Stimulated activated naive B cell treated with anti-CD40 and anti-IgM and Interleukin-4, amounts not matched to agents 10 μg/mL and 1 μg/mL and 100 μg/mL, for 72 hours (primary cell): ENCODE measurements around the gene IFITM5.
"Not testable (repeated sequence)": the region's sequence is repeated elsewhere in the genome, so short reads cannot be mapped to it uniquely, and the experiment has no call there.

Experiments used
- ATAC-seq, 2 donors: fragments of 150-1000 bp; cut with Tn5 transposase; replicated peaks; 2 replicates each; pipeline ENCODE4 v1.10.0; 2021; ENCODE audit warnings: moderate library complexity in 1 of 2
- DNase-seq: peaks from one replicate; pipeline ENCODE4 v3.0.0; 2021
- H3K27ac Mint-ChIP-seq: one replicate; pipeline ENCODE4 v1.8.0; 2022; ENCODE audit warnings: mild to moderate bottlenecking, mixed read lengths
- H3K27me3 Mint-ChIP-seq, 2 donors: one replicate each; pipeline ENCODE4 v1.8.0; 2022; ENCODE audit warnings: mixed read lengths in 2 of 2
- H3K36me3 Mint-ChIP-seq, 2 donors: one replicate each; pipeline ENCODE4 v1.8.0; 2022; ENCODE audit warnings: mixed read lengths in 2 of 2, mild to moderate bottlenecking in 1 of 2
- H3K4me1 Mint-ChIP-seq, 2 donors: one replicate each; pipeline ENCODE4 v1.8.0; 2022; ENCODE audit warnings: mixed read lengths in 2 of 2, mild to moderate bottlenecking in 1 of 2
- H3K4me3 Mint-ChIP-seq, 2 donors: one replicate each; pipeline ENCODE4 v1.8.0; 2022; ENCODE audit warnings: mild to moderate bottlenecking in 2 of 2, mixed read lengths in 2 of 2, moderate library complexity in 1 of 2
- H3K9me3 Mint-ChIP-seq, 2 donors: one replicate each; pipeline ENCODE4 v1.8.0; 2022; ENCODE audit warnings: mixed read lengths in 2 of 2, mild to moderate bottlenecking in 1 of 2

Gene IFITM5

GRCh38 chr11:289712-290620 lies 9.4 kb downstream of the IFITM5 start:
- peaks cover 3 to 18% of the 10 kb centered on the region in 2 donors for H3K36me3 Mint-ChIP-seq
- H3K27ac Mint-ChIP-seq: peak overlapping the region; percentile 85
- ATAC-seq (no peak), DNase-seq (no peak)
- H3K4me1 Mint-ChIP-seq: peaks cover 19 to 27% of the 10 kb centered on the region in 2 donors
- peak overlapping the region; percentile 73 to 78 for H3K4me3 Mint-ChIP-seq
- peaks cover 7 to 26% of the 10 kb centered on the region in 2 donors for H3K27me3 Mint-ChIP-seq
- no peaks in the 10 kb centered on the region for H3K9me3 Mint-ChIP-seq

DNA sequence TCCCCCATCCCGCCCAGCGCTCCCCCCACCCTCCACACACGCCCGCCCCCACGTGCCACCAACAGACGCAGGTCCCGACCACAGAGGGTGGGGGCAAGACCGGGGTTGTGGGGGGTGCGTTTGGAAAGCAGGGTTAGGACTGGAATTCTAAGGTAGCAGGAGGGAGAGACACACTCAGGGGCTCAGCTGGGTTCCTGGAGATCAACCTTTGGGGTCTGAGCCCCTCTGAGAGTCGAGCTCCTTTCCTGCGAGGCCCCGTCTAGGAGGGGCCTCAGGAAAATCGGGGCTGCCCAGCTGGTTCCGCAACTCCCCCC lies 10.0 kb downstream of the IFITM5 start:
- H3K27ac Mint-ChIP-seq: peak overlapping the region; percentile 85
- H3K4me3 Mint-ChIP-seq: peak overlapping the region; percentile 73 to 78
- peaks cover 19 to 27% of the 10 kb centered on the region in 2 donors for H3K4me1 Mint-ChIP-seq
- ATAC-seq (peak in 1 of 2 donors; percentile 12), DNase-seq (no peak)
- H3K9me3 Mint-ChIP-seq: no peaks in the 10 kb centered on the region
- peaks cover 7 to 32% of the 10 kb centered on the region in 2 donors for H3K27me3 Mint-ChIP-seq
- H3K36me3 Mint-ChIP-seq: peaks cover 3 to 13% of the 10 kb centered on the region in 2 donors

DNA sequence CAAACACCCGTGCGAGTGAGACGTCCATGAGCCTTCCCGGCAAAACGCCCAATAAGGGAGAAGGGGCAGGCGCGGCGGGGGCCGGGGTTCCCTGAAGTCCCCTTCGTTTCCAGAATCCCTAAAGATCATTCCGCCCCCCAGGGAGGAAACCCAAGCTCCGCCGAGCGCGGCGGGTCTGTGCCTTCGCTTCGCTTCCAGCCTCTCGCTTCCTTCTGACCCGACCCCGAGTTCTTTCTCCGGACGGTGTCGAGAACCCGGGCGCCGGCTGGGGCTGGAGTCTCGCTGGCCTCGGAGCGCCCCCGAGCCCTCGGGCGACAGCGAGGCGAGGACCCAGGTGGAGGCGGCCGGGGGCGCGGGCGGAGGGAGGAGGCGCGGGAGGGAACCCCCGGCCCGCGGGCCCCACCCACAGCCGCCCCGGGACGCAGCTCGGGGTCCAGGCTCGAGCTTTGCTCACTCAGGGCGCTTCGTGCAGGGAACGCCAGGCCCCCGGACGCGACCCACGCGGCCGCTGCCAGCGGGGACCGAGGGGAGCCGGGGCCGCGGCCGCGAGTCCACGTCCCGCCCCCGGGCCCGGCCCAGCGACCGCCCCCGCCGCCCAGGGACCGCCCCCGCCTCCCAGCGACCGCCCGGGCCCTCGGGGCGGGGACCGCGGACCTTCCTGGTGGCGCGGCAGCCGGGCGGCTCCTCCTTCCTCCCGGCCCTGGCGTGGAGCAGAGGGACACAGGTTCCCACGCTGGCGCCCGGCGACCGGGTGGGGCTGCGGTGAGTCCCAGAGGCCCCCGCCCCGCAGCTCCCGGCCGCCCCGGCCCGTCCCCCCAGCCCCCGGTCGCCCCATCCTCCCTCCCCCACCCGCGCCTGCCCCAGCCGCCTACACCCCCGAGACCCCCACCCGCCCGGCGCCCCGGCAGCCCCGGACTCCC lies 10.6 kb downstream of the IFITM5 start, which contains the start of gene PGGHG:
PGGHG (plus strand) TSS at position 649 of the 920 bp plus-strand sequence. CDS start 691 bp downstream, outside the sequence.
- peak; percentile 66 to 79 for ATAC-seq
- peak within 1 kb of the TSS; percentile 85 for H3K27ac Mint-ChIP-seq
- no peak for DNase-seq
- H3K4me3 Mint-ChIP-seq: peak within 1 kb of the TSS; percentile 85
- H3K4me1 Mint-ChIP-seq: peaks cover 19 to 27% of the 10 kb centered on the region in 2 donors
- peaks cover 1 to 13% of the 10 kb centered on the region in 2 donors for H3K36me3 Mint-ChIP-seq
- H3K9me3 Mint-ChIP-seq: no peaks in the 10 kb centered on the region
- peaks cover 8 to 36% of the 10 kb centered on the region in 2 donors for H3K27me3 Mint-ChIP-seq

- H3K4me1 Mint-ChIP-seq: peaks cover 19 to 27% of the 10 kb centered on the region in 2 donors
- peak overlapping the region; percentile 85 for H3K4me3 Mint-ChIP-seq
- peak overlapping the region; percentile 85 for H3K27ac Mint-ChIP-seq
- peak in 1 of 2 donors; percentile 9 for ATAC-seq
- peaks cover 13 to 44% of the 10 kb centered on the region in 2 donors for H3K27me3 Mint-ChIP-seq
- peaks cover 0 to 13% of the 10 kb centered on the region in 2 donors for H3K36me3 Mint-ChIP-seq
- no peaks in the 10 kb centered on the region for H3K9me3 Mint-ChIP-seq
- no peak for DNase-seq
Measured at GRCh38 chr11:287821-288477, 11.4 kb downstream of the IFITM5 start.

GRCh38 chr11:286977-287820 lies 12.1 kb downstream of the IFITM5 start:
- not testable (repeated sequence) for DNase-seq, ATAC-seq, H3K9me3 Mint-ChIP-seq, H3K36me3 Mint-ChIP-seq
- peaks cover 19 to 29% of the 10 kb centered on the region in 2 donors for H3K4me1 Mint-ChIP-seq
- peaks cover 21 to 52% of the 10 kb centered on the region in 2 donors for H3K27me3 Mint-ChIP-seq
- H3K27ac Mint-ChIP-seq: peak overlapping the region; percentile 84
- H3K4me3 Mint-ChIP-seq: peak overlapping the region; percentile 85

DNA sequence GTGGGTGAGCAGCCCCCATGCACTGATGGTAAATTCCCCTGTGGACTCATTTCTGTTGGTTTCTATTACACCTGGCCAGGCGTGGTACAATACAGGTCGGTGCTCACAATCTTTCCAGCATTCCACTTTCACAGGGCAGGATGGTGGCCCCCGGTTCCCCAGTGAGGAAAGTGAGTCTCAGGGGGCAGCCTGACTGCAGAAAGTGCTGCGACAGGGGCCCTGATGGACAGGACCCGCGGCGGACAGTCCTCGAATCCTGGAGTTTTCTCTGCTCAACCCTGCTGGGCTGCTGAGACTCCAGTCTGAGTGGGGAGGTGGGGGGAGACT lies 13.5 kb downstream of the IFITM5 start:
- ATAC-seq (no peak), DNase-seq (no peak)
- H3K9me3 Mint-ChIP-seq: no peaks in the 10 kb centered on the region
- peaks cover 29 to 42% of the 10 kb centered on the region in 2 donors for H3K4me1 Mint-ChIP-seq
- peaks cover 34 to 65% of the 10 kb centered on the region in 2 donors for H3K27me3 Mint-ChIP-seq
- peaks cover 0 to under 1% of the 10 kb centered on the region in 2 donors for H3K36me3 Mint-ChIP-seq
- no peak overlapping the region for H3K27ac Mint-ChIP-seq
- no peak overlapping the region for H3K4me3 Mint-ChIP-seq

DNA sequence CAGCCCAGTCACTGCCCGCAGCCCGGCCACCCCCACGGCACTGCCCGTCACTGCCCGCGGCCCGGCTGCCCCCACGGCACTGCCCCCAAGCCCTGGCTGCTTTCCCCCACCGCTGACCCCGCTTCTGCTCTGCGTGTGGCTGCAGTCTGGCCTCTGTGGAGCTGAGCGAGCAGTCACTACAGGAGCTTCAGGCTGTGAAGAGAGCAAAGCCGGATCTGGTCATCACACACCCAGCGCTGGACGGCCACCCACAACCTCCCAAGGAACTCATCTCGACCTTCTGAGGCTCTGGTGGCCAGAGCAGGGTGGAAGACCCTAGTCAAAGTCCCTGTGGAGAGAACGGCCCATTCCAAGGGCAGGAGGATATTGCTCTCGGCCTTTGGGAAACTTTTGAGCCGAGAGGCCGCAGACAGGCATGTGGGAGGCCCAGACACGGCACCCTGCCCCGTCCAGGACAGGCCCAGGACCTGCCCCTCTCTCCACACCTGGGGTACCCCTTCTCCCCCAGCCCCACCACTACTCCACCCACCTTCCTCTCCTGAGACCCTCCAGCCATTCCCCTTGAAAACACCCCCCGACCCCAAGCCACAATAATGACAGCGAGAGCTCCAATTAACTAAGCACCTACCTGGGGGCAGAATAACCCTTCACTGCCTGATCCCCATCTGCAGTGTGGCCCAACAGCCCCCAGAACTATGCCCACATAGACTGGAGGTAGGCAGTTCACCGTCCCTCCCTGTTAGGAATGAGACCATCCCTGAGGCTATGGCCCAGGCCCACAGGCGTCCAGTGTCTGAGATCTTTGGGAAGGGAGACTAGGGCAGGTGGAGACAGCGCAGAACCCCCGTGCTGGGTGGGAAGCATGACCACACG lies 14.1 kb downstream of the IFITM5 start:
- H3K4me1 Mint-ChIP-seq: peaks cover 25 to 44% of the 10 kb centered on the region in 2 donors
- no peak overlapping the region for H3K4me3 Mint-ChIP-seq
- peaks cover 37 to 68% of the 10 kb centered on the region in 2 donors for H3K27me3 Mint-ChIP-seq

DNA sequence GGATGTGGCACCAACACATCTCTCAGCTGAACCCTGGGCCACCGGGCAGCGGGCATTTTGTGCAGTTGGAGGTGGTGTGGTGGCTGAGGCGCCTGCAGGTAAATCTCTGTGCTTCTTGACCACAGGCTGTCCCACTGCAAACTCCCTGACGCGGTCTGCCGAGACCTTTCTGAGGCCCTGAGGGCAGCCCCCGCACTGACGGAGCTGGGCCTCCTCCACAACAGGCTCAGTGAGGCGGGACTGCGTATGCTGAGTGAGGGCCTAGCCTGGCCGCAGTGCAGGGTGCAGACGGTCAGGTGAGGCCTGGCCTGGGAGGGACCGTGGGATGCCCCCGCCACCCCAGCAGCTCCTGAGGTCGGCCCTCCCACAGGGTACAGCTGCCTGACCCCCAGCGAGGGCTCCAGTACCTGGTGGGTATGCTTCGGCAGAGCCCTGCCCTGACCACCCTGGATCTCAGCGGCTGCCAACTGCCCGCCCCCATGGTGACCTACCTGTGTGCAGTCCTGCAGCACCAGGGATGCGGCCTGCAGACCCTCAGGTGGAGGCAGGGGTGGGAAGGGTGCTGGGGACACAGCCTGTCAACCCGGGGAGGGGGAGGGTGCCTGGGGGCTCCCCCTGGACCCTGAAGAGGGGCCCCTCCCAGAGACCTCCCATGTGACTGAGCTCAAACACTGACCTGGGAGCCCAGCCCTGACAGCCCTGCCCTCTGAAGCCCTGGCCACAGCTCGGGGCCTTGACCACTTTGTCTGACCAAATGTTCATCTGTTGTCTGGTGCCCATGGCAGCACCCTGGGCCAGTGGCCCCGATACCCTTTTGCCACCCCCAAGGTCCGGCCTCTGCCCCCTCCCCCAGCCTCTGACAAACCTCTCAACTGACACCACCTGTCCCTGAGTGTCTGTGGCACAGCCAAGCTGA lies 15.0 kb downstream of the IFITM5 start:
- ATAC-seq (no peak), DNase-seq (no peak)
- Mint-ChIP-seq H3K27ac (no peak overlapping the region), H3K36me3 (no peaks in the 10 kb centered on the region), H3K27me3 (peaks cover 37 to 73% of the 10 kb centered on the region in 2 donors), H3K4me3 (no peak overlapping the region), H3K9me3 (no peaks in the 10 kb centered on the region), H3K4me1 (peaks cover 24 to 41% of the 10 kb centered on the region in 2 donors)

More for the DNA sequence above, 14.1 kb downstream of the IFITM5 start:
- no peaks in the 10 kb centered on the region for H3K9me3 Mint-ChIP-seq
- no peak overlapping the region for H3K27ac Mint-ChIP-seq
- DNase-seq (no peak), ATAC-seq (no peak)
- H3K36me3 Mint-ChIP-seq: no peaks in the 10 kb centered on the region

GRCh38 chr11:283405-284104 lies 15.8 kb downstream of the IFITM5 start:
- H3K4me1 Mint-ChIP-seq: peaks cover 26 to 44% of the 10 kb centered on the region in 2 donors
- H3K36me3 Mint-ChIP-seq: no peaks in the 10 kb centered on the region
- H3K4me3 Mint-ChIP-seq: no peak overlapping the region
- no peaks in the 10 kb centered on the region for H3K9me3 Mint-ChIP-seq
- no peak for ATAC-seq
- H3K27me3 Mint-ChIP-seq: peaks cover 39 to 77% of the 10 kb centered on the region in 2 donors
- DNase-seq: no peak
- no peak overlapping the region for H3K27ac Mint-ChIP-seq

DNA sequence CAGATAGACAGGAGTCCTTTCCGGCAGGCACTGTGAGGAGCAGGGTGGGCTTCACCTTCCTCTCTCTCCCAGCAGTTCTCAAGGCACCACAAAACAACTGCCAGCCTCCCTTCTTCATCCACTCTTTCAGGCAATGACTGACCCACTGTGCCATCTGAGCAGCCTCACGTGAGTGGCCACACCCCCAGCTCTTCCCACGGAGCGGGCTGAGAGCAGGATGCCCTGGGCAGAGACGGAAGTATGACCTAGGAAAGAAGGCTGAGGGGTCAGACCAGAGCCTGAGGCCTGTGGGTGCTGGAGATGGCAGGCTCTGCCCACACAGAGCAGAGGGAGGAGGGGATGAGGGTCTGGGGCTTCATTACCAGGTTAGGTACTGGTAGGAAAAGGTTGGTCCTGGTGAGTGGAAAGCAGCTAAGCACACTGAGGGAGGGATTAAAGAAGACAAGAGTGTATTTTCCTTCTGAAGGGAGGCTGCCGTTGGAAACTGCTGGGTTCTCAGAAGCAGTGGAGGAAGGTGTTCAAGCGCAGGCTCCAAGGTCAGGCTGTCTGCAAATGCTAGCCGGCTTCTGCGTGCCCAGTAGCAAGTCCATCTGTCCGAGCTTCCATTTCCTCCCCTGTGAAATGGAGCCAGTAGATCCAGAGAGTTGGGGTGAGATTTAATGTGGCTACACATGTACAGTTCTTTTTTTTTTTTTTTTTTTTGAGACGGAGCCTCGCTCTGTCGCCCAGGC lies 16.5 kb downstream of the IFITM5 start:
- DNase-seq (no peak), ATAC-seq (no peak)
- H3K27ac Mint-ChIP-seq: no peak overlapping the region
- no peak overlapping the region for H3K4me3 Mint-ChIP-seq
- H3K4me1 Mint-ChIP-seq: peaks cover 26 to 45% of the 10 kb centered on the region in 2 donors
- H3K36me3 Mint-ChIP-seq: peaks cover 0 to 2% of the 10 kb centered on the region in 2 donors
- no peaks in the 10 kb centered on the region for H3K9me3 Mint-ChIP-seq
- H3K27me3 Mint-ChIP-seq: peaks cover 40 to 75% of the 10 kb centered on the region in 2 donors

- no peak overlapping the region for H3K4me3 Mint-ChIP-seq
- peaks cover 0 to 5% of the 10 kb centered on the region in 2 donors for H3K36me3 Mint-ChIP-seq
- peak overlapping the region; percentile 65 for H3K27ac Mint-ChIP-seq
- peaks cover 26 to 44% of the 10 kb centered on the region in 2 donors for H3K4me1 Mint-ChIP-seq
- peaks cover 39 to 70% of the 10 kb centered on the region in 2 donors for H3K27me3 Mint-ChIP-seq
- no peak for DNase-seq
- H3K9me3 Mint-ChIP-seq: no peaks in the 10 kb centered on the region
- no peak for ATAC-seq
Measured at GRCh38 chr11:282171-282570, 17.2 kb downstream of the IFITM5 start.
